ENCODE measurements around the gene PGAP2. TPM values are rescaled to one million over a fixed set of nuclear protein-coding genes. Genes with fewer than 3 reads are reported as not detected.
A peak's percentile ranks its signal among the peaks of the same experiment; 100 is the strongest.

Gene PGAP2
- total RNA-seq, 1 experiment from 2014 or later: 27.2 TPM

- POLR2A ChIA-PET: interaction anchor here (1.3 kb wide), 1 partner anchor 19 kb away, joined by 3 read pairs; no protein-coding TSS in a partner anchor
- CTCF ChIA-PET: interaction anchor here (0.6 to 2.6 kb wide), 2 partner anchors 13 to 24 kb away, joined by 4 to 14 read pairs; partner anchors contain the start of gene PGAP2
Measured at GRCh38 chr11:3822312-3822711, 14.0 kb downstream of the PGAP2 start.

GRCh38 chr11:3823303-3823702, 14.9 kb downstream of the PGAP2 start:
- CTCF ChIA-PET: interaction anchor here (0.5 to 2.6 kb wide), 3 partner anchors 14 to 87 kb away, joined by 3 to 14 read pairs (median 10); partner anchors contain the start of gene PGAP2
- TF ChIP-seq CTCF (IDR thresholded peaks at IDR 0.05; ENCODE audit: unreplicated experiment): no peak

More at GRCh38 chr11:3822312-3822711, 14.0 kb downstream of the PGAP2 start:
- H3K27ac Mint-ChIP-seq (ENCODE audit: low read depth, unreplicated experiment): no peak overlapping the region
- no peak for DNase-seq (ENCODE audit: unreplicated experiment)
- no peaks in the 10 kb centered on the region for H3K9me3 Mint-ChIP-seq (ENCODE audit: unreplicated experiment)
- peaks cover 11% of the 10 kb centered on the region for H3K36me3 Mint-ChIP-seq (ENCODE audit: insufficient read depth, unreplicated experiment)
- peaks cover 15% of the 10 kb centered on the region for H3K4me1 Mint-ChIP-seq (ENCODE audit: insufficient read depth, unreplicated experiment)
- no peak overlapping the region for H3K4me3 Mint-ChIP-seq (ENCODE audit: unreplicated experiment)
- TF ChIP-seq CTCF (IDR thresholded peaks at IDR 0.05; ENCODE audit: unreplicated experiment): no peak
- H3K27me3 Mint-ChIP-seq (ENCODE audit: insufficient read depth, unreplicated experiment): no peaks in the 10 kb centered on the region
- no TSS peak for BruUV-seq (replicated peaks)
- intact Hi-C loops (cut with micrococcal nuclease): no loop called here

GRCh38 chr11:3823762-3824506, 15.6 kb downstream of the PGAP2 start:
- Mint-ChIP-seq H3K27ac (ENCODE audit: low read depth, unreplicated experiment) (no peak overlapping the region), H3K36me3 (ENCODE audit: insufficient read depth, unreplicated experiment) (peaks cover 21% of the 10 kb centered on the region), H3K4me1 (ENCODE audit: insufficient read depth, unreplicated experiment) (peaks cover 15% of the 10 kb centered on the region), H3K9me3 (ENCODE audit: unreplicated experiment) (no peaks in the 10 kb centered on the region), H3K27me3 (ENCODE audit: insufficient read depth, unreplicated experiment) (no peaks in the 10 kb centered on the region), H3K4me3 (ENCODE audit: unreplicated experiment) (no peak overlapping the region)
- no peak for DNase-seq (ENCODE audit: unreplicated experiment)
- POLR2A ChIA-PET: interaction anchor here (1.1 kb wide), 1 partner anchor 254 kb away, joined by 4 read pairs; no protein-coding TSS in a partner anchor
- intact Hi-C loops (cut with micrococcal nuclease): no loop called here
- no peak for TF ChIP-seq CTCF (IDR thresholded peaks at IDR 0.05; ENCODE audit: unreplicated experiment)
- no TSS peak for BruUV-seq (replicated peaks)
- CTCF ChIA-PET: interaction anchor here (1.1 to 2.6 kb wide), 2 partner anchors 14 to 15 kb away, joined by 10 to 14 read pairs; partner anchors contain the start of gene PGAP2

More at GRCh38 chr11:3823303-3823702, 14.9 kb downstream of the PGAP2 start:
- peaks cover 15% of the 10 kb centered on the region for H3K4me1 Mint-ChIP-seq (ENCODE audit: insufficient read depth, unreplicated experiment)
- H3K27me3 Mint-ChIP-seq (ENCODE audit: insufficient read depth, unreplicated experiment): no peaks in the 10 kb centered on the region
- POLR2A ChIA-PET: interaction anchor here (0.6 to 1.3 kb wide), 3 partner anchors 17 to 255 kb away, joined by 3 to 4 read pairs (median 4); partner anchors contain the start of gene RHOG
- intact Hi-C loops (cut with micrococcal nuclease): no loop called here
- peak; percentile 69 for DNase-seq (ENCODE audit: unreplicated experiment)
- BruUV-seq (replicated peaks): no TSS peak
- no peak overlapping the region for H3K27ac Mint-ChIP-seq (ENCODE audit: low read depth, unreplicated experiment)
- H3K36me3 Mint-ChIP-seq (ENCODE audit: insufficient read depth, unreplicated experiment): peaks cover 21% of the 10 kb centered on the region
- no peaks in the 10 kb centered on the region for H3K9me3 Mint-ChIP-seq (ENCODE audit: unreplicated experiment)
- no peak overlapping the region for H3K4me3 Mint-ChIP-seq (ENCODE audit: unreplicated experiment)

- Mint-ChIP-seq H3K4me3 (ENCODE audit: unreplicated experiment) (no peak overlapping the region), H3K36me3 (ENCODE audit: insufficient read depth, unreplicated experiment) (peaks cover 29% of the 10 kb centered on the region), H3K27ac (ENCODE audit: low read depth, unreplicated experiment) (no peak overlapping the region), H3K4me1 (ENCODE audit: insufficient read depth, unreplicated experiment) (peaks cover 15% of the 10 kb centered on the region), H3K9me3 (ENCODE audit: unreplicated experiment) (no peaks in the 10 kb centered on the region), H3K27me3 (ENCODE audit: insufficient read depth, unreplicated experiment) (no peaks in the 10 kb centered on the region)
- ChIA-PET POLR2A (interaction anchor here (1.2 kb wide), 1 partner anchor 16 kb away, joined by 3 read pairs; the partner anchor contains the start of gene RHOG), CTCF (interaction anchor here (0.7 to 2.0 kb wide), 2 partner anchors 17 to 155 kb away, joined by 3 to 4 read pairs; no protein-coding TSS in a partner anchor)
- peak; percentile 21 for TF ChIP-seq CTCF (IDR thresholded peaks at IDR 0.05; ENCODE audit: unreplicated experiment)
- intact Hi-C loops (cut with micrococcal nuclease): no loop called here
- peak; percentile 43 for DNase-seq (ENCODE audit: unreplicated experiment)
- no TSS peak for BruUV-seq (replicated peaks)
Measured at GRCh38 chr11:3824714-3825472, 16.5 kb downstream of the PGAP2 start.
